Naive thymus-derived CD4-positive, alpha-beta T cell (primary cell): ENCODE measurements around the gene CRYM. TPM values are rescaled to one million over a fixed set of nuclear protein-coding genes. Genes with fewer than 3 reads are reported as not detected.

Experiments
- ATAC-seq: fragments of 150-1000 bp; cut with Tn5 transposase; 2 replicates; pipeline ENCODE4 v1.10.0; 2021; ENCODE audit warnings: mild to moderate bottlenecking, moderate library complexity
- CTCF ChIA-PET: fragments of 350-600 bp; sonication (Branson Sonifier 250); formaldehyde crosslinking; loops from one replicate; lab custom pipeline; 2021; ENCODE audit warnings: antibody characterized with exemption; lab: Charles Lee
- POLR2A ChIA-PET: fragments of 350-600 bp; sonication (Branson Sonifier 250); formaldehyde crosslinking; loops from one replicate; lab custom pipeline; 2021; ENCODE audit warnings: antibody characterized with exemption, inconsistent platforms; lab: Charles Lee
- DNase-seq, 9 donors: peaks; one replicate each; pipeline versions ENCODE4 v3.0.0 to v3.0.0-alpha.2; 2020 to 2022; ENCODE audit warnings: mixed read lengths in 1 of 9
- H3K27ac ChIP-seq: one replicate; pipeline ENCODE4 v1.7.0; 2013; ENCODE audit warnings: mild to moderate bottlenecking, low read depth, low read length, moderate library complexity
- H3K27me3 ChIP-seq, 2 donors: one replicate each; pipeline ENCODE4 v1.7.0; 2013; ENCODE audit warnings: low read length in 2 of 2, mild to moderate bottlenecking in 2 of 2, moderate library complexity in 2 of 2; ENCODE audit not compliant: control insufficient read depth in 2 of 2, insufficient read depth in 2 of 2
- H3K36me3 ChIP-seq, 3 experiments: 1 replicate in 2 of 3; 2 replicates in 1 of 3; pipeline ENCODE4 v1.7.0; 2013; ENCODE audit warnings: low read length in 3 of 3, mild to moderate bottlenecking in 3 of 3, moderate library complexity in 1 of 3; ENCODE audit not compliant: insufficient read depth in 3 of 3, control insufficient read depth in 2 of 3
- H3K4me1 ChIP-seq, 2 donors: one replicate each; pipeline ENCODE4 v1.7.0; 2013; ENCODE audit warnings: low read length in 2 of 2, mild to moderate bottlenecking in 2 of 2, moderate library complexity in 1 of 2; ENCODE audit not compliant: control insufficient read depth in 2 of 2, insufficient read depth in 2 of 2
- H3K4me3 ChIP-seq: 2 replicates; pipeline ENCODE4 v1.7.0; 2013; ENCODE audit warnings: mild to moderate bottlenecking, low read length
- H3K9me3 ChIP-seq, 3 experiments: 1 replicate in 2 of 3; 2 replicates in 1 of 3; pipeline ENCODE4 v1.7.0; 2013; ENCODE audit warnings: low read length in 3 of 3; ENCODE audit not compliant: control insufficient read depth in 2 of 3
- H3K27ac Mint-ChIP-seq, 9 donors: one replicate each; pipeline ENCODE4 v1.8.0; 2020 to 2022; ENCODE audit warnings: mixed read lengths in 9 of 9, mild to moderate bottlenecking in 8 of 9, moderate library complexity in 5 of 9, inconsistent platforms in 2 of 9
- H3K27me3 Mint-ChIP-seq, 5 donors: one replicate each; pipeline ENCODE4 v1.8.0; 2021 to 2022; ENCODE audit warnings: mixed read lengths in 5 of 5, mild to moderate bottlenecking in 1 of 5
- H3K36me3 Mint-ChIP-seq, 5 donors: one replicate each; pipeline ENCODE4 v1.8.0; 2020 to 2022; ENCODE audit warnings: mixed read lengths in 5 of 5, mild to moderate bottlenecking in 3 of 5, inconsistent platforms in 1 of 5
- H3K4me1 Mint-ChIP-seq, 7 donors: one replicate each; pipeline ENCODE4 v1.8.0; 2020 to 2022; ENCODE audit warnings: mixed read lengths in 7 of 7, mild to moderate bottlenecking in 3 of 7, inconsistent platforms in 1 of 7
- H3K4me3 Mint-ChIP-seq, 10 donors: one replicate each; pipeline ENCODE4 v1.8.0; 2020 to 2022; ENCODE audit warnings: mild to moderate bottlenecking in 10 of 10, mixed read lengths in 10 of 10, moderate library complexity in 6 of 10, inconsistent platforms in 2 of 10
- H3K9me3 Mint-ChIP-seq, 11 donors: one replicate each; pipeline ENCODE4 v1.8.0; 2020 to 2022; ENCODE audit warnings: mixed read lengths in 11 of 11, mild to moderate bottlenecking in 4 of 11, inconsistent platforms in 1 of 11, moderate library complexity in 1 of 11
- intact Hi-C, 2 donors: fragments of 100-400 bp; cut with micrococcal nuclease; formaldehyde crosslinking; loops; one replicate each; pipeline ENCODE4 v1.15.1; 2023
- polyA plus RNA-seq, 2 donors: library from polyadenylated mRNA; unstranded; fragments of 300-500 nt; fragmentation: Illumina TruSeq; gene quantifications; one replicate each; pipeline ENCODE4 v1.2.3, GENCODE V29; 2021
- total RNA-seq, 6 experiments: library from RNA in 5 of 6; stranded (reverse) in 5 of 6; gene quantifications; 1 replicate in 5 of 6; 2 replicates in 1 of 6; pipeline ENCODE4 v1.2.3 and lab custom pipeline; 2021 to 2026

CRYM gene
- total and polyA plus RNA-seq, 7 experiments from 2014 or later: 0.44 TPM; not detected in 6

DNA sequence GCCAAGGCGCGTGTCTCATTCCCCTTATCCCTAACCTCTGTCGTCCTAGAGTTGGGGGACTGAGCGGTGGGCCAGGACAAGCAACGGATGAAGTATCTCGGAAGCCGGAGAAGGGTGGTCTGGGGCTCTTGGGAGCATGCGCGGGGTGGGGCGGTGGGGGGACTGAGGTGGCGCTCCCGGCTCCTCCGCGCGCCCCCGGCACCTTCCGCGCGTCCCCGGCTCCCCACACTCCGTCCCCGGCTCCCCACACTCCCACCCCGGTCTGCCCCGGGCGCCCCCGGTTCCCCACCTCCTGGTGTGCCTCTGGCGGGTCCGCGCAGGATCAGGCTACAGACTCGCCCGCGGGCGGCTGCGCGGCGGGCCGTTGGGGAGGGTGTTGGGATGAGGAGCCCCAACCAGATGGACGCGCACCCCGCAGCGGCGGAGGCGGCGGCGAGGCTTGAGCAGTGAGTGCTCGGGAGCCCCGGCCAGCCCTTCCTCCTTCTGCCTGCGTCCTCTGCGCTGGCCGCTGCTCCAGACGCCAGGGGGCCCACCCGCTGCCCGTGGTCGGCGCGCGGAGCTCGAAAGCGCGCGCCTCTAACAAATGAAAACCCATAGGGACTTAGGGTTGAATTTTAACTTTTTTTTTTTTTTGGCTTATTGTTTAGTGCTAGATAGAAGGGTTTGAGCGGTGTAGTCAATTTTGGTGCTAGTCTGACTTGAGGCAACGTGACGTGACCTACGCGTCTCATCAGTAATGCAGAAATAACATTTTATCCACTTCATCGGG is 5.6 kb upstream of the CRYM start:
- Mint-ChIP-seq H3K36me3 (peaks cover 0 to 7% (median 0%) of the 10 kb centered on the region in 5 donors), H3K4me3 (peak overlapping the region in 5 of 10 donors; percentile 21 to 47 (median 27)), H3K9me3 (peaks cover 0 to 27% (median 5%) of the 10 kb centered on the region in 11 donors), H3K27me3 (peaks cover 52 to 72% (median 66%) of the 10 kb centered on the region in 5 donors), H3K4me1 (peaks cover 3 to 10% (median 8%) of the 10 kb centered on the region in 7 donors), H3K27ac (no peak overlapping the region)
- ATAC-seq: peak; percentile 37
- Histone ChIP-seq H3K36me3 (no peaks in the 10 kb centered on the region), H3K9me3 (no peaks in the 10 kb centered on the region), H3K27ac (no peak overlapping the region), H3K4me1 (no peaks in the 10 kb centered on the region), H3K27me3 (peaks cover 0 to 8% of the 10 kb centered on the region in 2 donors), H3K4me3 (no peak overlapping the region)
- ChIA-PET CTCF (no interaction called here), POLR2A (no interaction called here)
- intact Hi-C loops: no loop called here
- no peak for DNase-seq

DNA sequence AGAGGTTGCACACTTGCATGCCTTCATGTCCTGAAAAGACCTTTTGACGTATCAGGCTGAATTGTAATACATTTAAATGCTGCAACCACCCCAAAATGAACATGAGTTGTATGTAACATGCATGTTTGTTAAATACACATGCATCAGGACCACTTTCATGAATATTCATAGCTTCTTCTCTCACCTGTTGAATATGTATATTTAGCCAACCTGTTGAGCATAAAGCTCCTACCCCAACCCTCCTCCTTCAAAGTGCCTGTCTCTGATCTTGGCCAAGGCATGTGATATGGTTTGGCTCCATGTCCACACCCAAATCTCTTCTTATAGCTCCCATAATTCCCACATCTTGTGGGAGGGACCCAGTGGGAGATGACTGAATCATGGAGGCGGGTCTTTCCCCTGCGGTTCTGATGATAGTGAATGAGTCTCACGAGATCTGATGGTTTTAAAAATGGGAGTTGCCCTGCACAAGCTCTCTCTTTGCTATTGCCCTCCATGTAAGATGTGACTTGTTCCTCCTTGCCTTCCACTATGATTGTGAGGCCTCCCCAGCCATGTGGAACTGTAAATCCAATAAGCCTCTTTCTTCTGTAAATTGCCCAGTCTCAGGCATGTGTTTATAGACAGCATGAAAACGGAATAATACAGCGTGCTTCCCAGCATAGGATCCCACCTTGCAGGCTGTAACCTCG is 3.8 kb upstream of the CRYM start:
- peaks cover 6 to 15% (median 9%) of the 10 kb centered on the region in 7 donors for H3K4me1 Mint-ChIP-seq
- no peak overlapping the region for H3K4me3 ChIP-seq
- intact Hi-C loops: no loop called here
- no peak overlapping the region for H3K4me3 Mint-ChIP-seq
- CTCF ChIA-PET: no interaction called here
- H3K27ac ChIP-seq: no peak overlapping the region
- POLR2A ChIA-PET: no interaction called here
- peaks cover 0 to 23% (median 5%) of the 10 kb centered on the region in 11 donors for H3K9me3 Mint-ChIP-seq
- peaks cover 52 to 72% (median 67%) of the 10 kb centered on the region in 5 donors for H3K27me3 Mint-ChIP-seq
- DNase-seq (no peak), ATAC-seq (no peak)
- no peaks in the 10 kb centered on the region for H3K9me3 ChIP-seq
- no peak overlapping the region for H3K27ac Mint-ChIP-seq
- peaks cover 0 to 7% (median 0%) of the 10 kb centered on the region in 5 donors for H3K36me3 Mint-ChIP-seq
- no peaks in the 10 kb centered on the region for H3K36me3 ChIP-seq
- peaks cover 0 to 5% of the 10 kb centered on the region in 2 donors for H3K27me3 ChIP-seq
- no peaks in the 10 kb centered on the region for H3K4me1 ChIP-seq

- Histone ChIP-seq H3K9me3 (no peaks in the 10 kb centered on the region), H3K27me3 (peaks cover 0 to 10% of the 10 kb centered on the region in 2 donors), H3K4me1 (no peaks in the 10 kb centered on the region), H3K36me3 (no peaks in the 10 kb centered on the region), H3K27ac (no peak overlapping the region), H3K4me3 (no peak overlapping the region)
- H3K27ac Mint-ChIP-seq: no peak overlapping the region
- ChIA-PET POLR2A (no interaction called here), CTCF (no interaction called here)
- H3K4me1 Mint-ChIP-seq: peaks cover 5 to 14% (median 8%) of the 10 kb centered on the region in 7 donors
- ATAC-seq (no peak), DNase-seq (no peak)
- intact Hi-C loops: loop anchor here (2.0 kb wide), 2 partner anchors 91 to 431 kb away; no protein-coding TSS in a partner anchor
- no peak overlapping the region for H3K4me3 Mint-ChIP-seq
- peaks cover 0 to 6% (median 0%) of the 10 kb centered on the region in 5 donors for H3K36me3 Mint-ChIP-seq
- peaks cover 0 to 15% (median 5%) of the 10 kb centered on the region in 11 donors for H3K9me3 Mint-ChIP-seq
- H3K27me3 Mint-ChIP-seq: peaks cover 63 to 81% (median 68%) of the 10 kb centered on the region in 5 donors
Measured at GRCh38 chr16:21279501-21279900, 1.4 kb upstream of the CRYM start.

DNA sequence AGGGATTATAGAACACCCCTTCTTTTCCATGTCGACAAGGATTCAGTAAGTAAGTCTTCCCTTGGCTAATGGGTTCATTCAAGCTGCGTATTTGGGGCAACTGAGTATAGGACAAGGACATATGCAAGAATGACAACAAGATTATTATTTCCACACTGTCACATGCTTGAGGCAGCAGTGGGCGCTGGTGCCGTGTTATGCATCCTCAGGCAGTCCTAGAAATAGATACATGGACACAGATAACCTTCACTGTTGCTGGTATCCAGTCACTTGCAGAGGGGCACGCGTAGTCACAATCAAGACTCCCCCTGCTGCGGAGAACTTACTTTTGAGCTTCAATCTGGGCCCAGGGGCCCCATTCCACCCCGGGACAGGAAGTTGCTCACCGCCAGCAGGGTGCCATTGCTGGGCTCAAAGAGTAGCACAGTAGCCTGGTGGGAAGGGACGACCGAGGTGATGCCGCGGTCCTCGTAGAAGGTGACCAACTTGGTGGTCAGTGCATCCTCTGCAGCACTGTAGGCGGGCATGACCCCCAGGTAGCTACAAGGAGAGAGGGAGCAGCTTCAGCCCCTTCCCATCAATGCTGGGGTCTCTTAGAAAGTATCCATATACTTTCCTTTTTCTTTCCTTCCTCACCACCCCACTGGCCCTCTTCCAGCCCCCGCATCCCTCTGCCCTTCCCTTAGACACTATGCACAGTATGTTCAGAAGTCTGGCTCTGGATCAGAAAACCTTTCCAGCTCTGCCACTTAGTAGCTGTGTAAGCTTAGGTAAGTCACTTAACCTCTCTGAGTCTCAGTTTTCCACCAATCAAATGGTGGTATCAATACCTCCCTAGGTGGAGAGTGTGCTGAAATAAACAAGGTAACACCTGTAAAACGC is 804 bp downstream of the CRYM start:
- intact Hi-C loops: no loop called here
- no peaks in the 10 kb centered on the region for H3K36me3 Mint-ChIP-seq
- peaks cover 57 to 75% (median 65%) of the 10 kb centered on the region in 5 donors for H3K27me3 Mint-ChIP-seq
- Histone ChIP-seq H3K9me3 (no peaks in the 10 kb centered on the region), H3K4me1 (no peaks in the 10 kb centered on the region), H3K4me3 (no peak overlapping the region), H3K36me3 (no peaks in the 10 kb centered on the region), H3K27me3 (peaks cover 0 to 10% of the 10 kb centered on the region in 2 donors), H3K27ac (no peak overlapping the region)
- H3K4me3 Mint-ChIP-seq: peak overlapping the region in 4 of 10 donors; percentile 24 to 63 (median 46)
- ATAC-seq (no peak), DNase-seq (no peak)
- peaks cover 0 to 7% (median 5%) of the 10 kb centered on the region in 7 donors for H3K4me1 Mint-ChIP-seq
- ChIA-PET CTCF (no interaction called here), POLR2A (no interaction called here)
- peaks cover 0 to 8% (median 4%) of the 10 kb centered on the region in 11 donors for H3K9me3 Mint-ChIP-seq
- H3K27ac Mint-ChIP-seq: no peak overlapping the region

GRCh38 chr16:21276090-21276489 is 2.0 kb downstream of the CRYM start:
- CTCF ChIA-PET: no interaction called here
- no peaks in the 10 kb centered on the region for H3K36me3 Mint-ChIP-seq

GRCh38 chr16:21275529-21275928 is 2.6 kb downstream of the CRYM start:
- Histone ChIP-seq H3K4me3 (no peak overlapping the region), H3K27ac (no peak overlapping the region), H3K9me3 (no peaks in the 10 kb centered on the region), H3K27me3 (peaks cover 0 to 10% of the 10 kb centered on the region in 2 donors), H3K36me3 (no peaks in the 10 kb centered on the region), H3K4me1 (no peaks in the 10 kb centered on the region)
- no peaks in the 10 kb centered on the region for H3K36me3 Mint-ChIP-seq
- no peak overlapping the region for H3K27ac Mint-ChIP-seq
- ATAC-seq (no peak), DNase-seq (no peak)
- intact Hi-C loops: no loop called here
- POLR2A ChIA-PET: no interaction called here
- H3K4me3 Mint-ChIP-seq: no peak overlapping the region
- peaks cover 45 to 65% (median 54%) of the 10 kb centered on the region in 5 donors for H3K27me3 Mint-ChIP-seq
- peaks cover 0 to 7% (median 5%) of the 10 kb centered on the region in 7 donors for H3K4me1 Mint-ChIP-seq
- peaks cover 0 to 2% (median 0%) of the 10 kb centered on the region in 11 donors for H3K9me3 Mint-ChIP-seq
- CTCF ChIA-PET: interaction anchor here (0.6 kb wide), 1 partner anchor 252 kb away, joined by 4 read pairs; no protein-coding TSS in a partner anchor

More at GRCh38 chr16:21276090-21276489, 2.0 kb downstream of the CRYM start:
- DNase-seq (no peak), ATAC-seq (no peak)
- Mint-ChIP-seq H3K27me3 (peaks cover 47 to 67% (median 56%) of the 10 kb centered on the region in 5 donors), H3K4me3 (no peak overlapping the region), H3K4me1 (peaks cover 0 to 7% (median 5%) of the 10 kb centered on the region in 7 donors), H3K27ac (no peak overlapping the region), H3K9me3 (peaks cover 0 to 2% (median 0%) of the 10 kb centered on the region in 11 donors)
- POLR2A ChIA-PET: no interaction called here
- no peak overlapping the region for H3K4me3 ChIP-seq
- no peaks in the 10 kb centered on the region for H3K4me1 ChIP-seq
- no peaks in the 10 kb centered on the region for H3K36me3 ChIP-seq
- intact Hi-C loops: no loop called here
- H3K27me3 ChIP-seq: peaks cover 0 to 10% of the 10 kb centered on the region in 2 donors
- no peak overlapping the region for H3K27ac ChIP-seq
- H3K9me3 ChIP-seq: no peaks in the 10 kb centered on the region
